Stomach (tissue), 9 donors: ENCODE measurements around the gene NCAPH2. TPM values are rescaled to one million over a fixed set of nuclear protein-coding genes. Genes with fewer than 3 reads are reported as not detected.

ENCODE experiments used
- DNase-seq, 2 donors: peaks; one replicate each; pipeline versions ENCODE4 v3.0.0 to v3.0.0-alpha.2; 2013 to 2019
- H3K27ac ChIP-seq, 5 donors: fragments of 200-600 bp in 4 of 5; sonication (generic) in 4 of 5; one replicate each; pipeline ENCODE4 v1.5.1; 2013 to 2019; ENCODE audit warnings: mild to moderate bottlenecking in 1 of 5, moderate library complexity in 1 of 5
- H3K27me3 ChIP-seq, 3 donors: fragments of 200-600 bp; sonication (generic); one replicate each; pipeline ENCODE4 v1.5.1; 2017 to 2019; ENCODE audit warnings: mixed run types in 1 of 3
- H3K36me3 ChIP-seq, 4 donors: fragments of 200-600 bp; sonication (generic); 1 replicate in 3 of 4; 2 replicates in 1 of 4; pipeline ENCODE4 v1.5.1; 2016 to 2019
- H3K4me1 ChIP-seq, 4 donors: fragments of 200-600 bp; sonication (generic); one replicate each; pipeline ENCODE4 v1.5.1; 2016 to 2019
- H3K4me3 ChIP-seq, 4 donors: fragments of 200-600 bp; sonication (generic) in 3 of 4; one replicate each; pipeline ENCODE4 v1.5.1; 2016 to 2019; ENCODE audit warnings: mild to moderate bottlenecking in 1 of 4
- H3K9me3 ChIP-seq, 4 donors: fragments of 200-600 bp; sonication (generic); one replicate each; pipeline ENCODE4 v1.5.1; 2016 to 2019
- EP300 ChIP-seq: sonication (generic); formaldehyde crosslinking; IDR thresholded peaks from one replicate; pipeline ENCODE4 v1.6.1; 2017; ENCODE audit warnings: antibody characterized with exemption
- POLR2A ChIP-seq, 4 donors: fragments of 450-650 bp; IDR thresholded peaks; one replicate each; pipeline ENCODE4 v1.6.1; 2016; ENCODE audit warnings: antibody characterized with exemption in 4 of 4, control low read depth in 2 of 4, mild to moderate bottlenecking in 1 of 4, moderate library complexity in 1 of 4
- POLR2AphosphoS5 ChIP-seq, 3 donors: sonication (generic); formaldehyde crosslinking; IDR thresholded peaks; one replicate each; pipeline ENCODE4 v1.6.1; 2016; ENCODE audit warnings: antibody characterized with exemption in 3 of 3
- WGBS, 5 donors: extraction: QIAGEN DNeasy Blood & Tissue Kit in 3 of 5; methylation state at CpG; one replicate each; pipeline versions ENCODE4 v1.1.5 to v1.1.7; 2013 to 2018; 5-methylcytosine and 5-hydroxymethylcytosine counted together
- intact Hi-C: fragments of 100-400 bp; cut with DNase I; formaldehyde crosslinking; loops from one replicate; pipeline ENCODE4 v1.15.1; 2023; ENCODE audit warnings: low total_unique reads
- polyA plus RNA-seq, 3 donors: library from polyadenylated mRNA; stranded (reverse); fragments of 200-250 nt; gene quantifications; one replicate each; pipeline ENCODE4 v1.2.3, GENCODE V29; 2013
- total RNA-seq, 5 donors: library from RNA; depleted of rRNA; stranded (reverse); fragments of >200 nt; gene quantifications; one replicate each; pipeline versions ENCODE4 v1.1.0 to v1.2.3, GENCODE V29; 2014 to 2016
- TF ChIP-seq, protein P1 (sequence below), 7 experiments: fragments of 450-650 bp in 4 of 7; fragments of 200-600 bp in 3 of 7; sonication (generic) in 3 of 7; IDR thresholded peaks; one replicate each; pipeline ENCODE4 v1.5.1; 2016 to 2019; ENCODE audit warnings: antibody characterized with exemption in 7 of 7, control low read depth in 2 of 7, mild to moderate bottlenecking in 1 of 7
- donor health status: healthy with polysubstance abuse.
- donor health status: Bipolar disorder and iron deficiency.
- donor health status: healthy.

NCAPH2 gene
- total and polyA plus RNA-seq, 8 donors, result 12.9 to 47.9 (median 30.4) TPM

DNA sequence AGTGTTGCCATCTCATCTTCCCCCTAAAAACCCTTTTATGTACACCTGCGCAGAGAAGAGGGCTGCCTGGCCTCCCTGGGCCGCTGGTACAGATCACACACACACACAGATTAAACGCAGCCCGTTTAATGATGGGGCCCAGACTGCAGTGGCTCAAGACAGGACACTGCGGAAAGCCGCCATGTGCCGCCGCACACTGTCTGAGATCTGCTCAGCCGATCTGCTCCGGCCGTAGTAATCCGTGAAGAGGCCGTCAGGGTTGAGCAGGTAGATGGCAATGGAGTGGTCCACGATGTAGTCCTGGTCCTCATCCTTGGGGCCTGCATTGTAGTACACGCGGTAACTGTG lies 15.4 kb downstream of the NCAPH2 start:
- no peaks in the 10 kb centered on the region for H3K27me3 ChIP-seq
- H3K4me3 ChIP-seq, result no peak overlapping the region
- H3K36me3 ChIP-seq, result peaks cover 40 to 59% (median 57%) of the 10 kb centered on the region in 4 donors
- peaks cover 29 to 47% (median 45%) of the 10 kb centered on the region in 4 donors for H3K4me1 ChIP-seq
- no peak overlapping the region for H3K27ac ChIP-seq
- no peaks in the 10 kb centered on the region for H3K9me3 ChIP-seq
- TF ChIP-seq, protein P1, sequence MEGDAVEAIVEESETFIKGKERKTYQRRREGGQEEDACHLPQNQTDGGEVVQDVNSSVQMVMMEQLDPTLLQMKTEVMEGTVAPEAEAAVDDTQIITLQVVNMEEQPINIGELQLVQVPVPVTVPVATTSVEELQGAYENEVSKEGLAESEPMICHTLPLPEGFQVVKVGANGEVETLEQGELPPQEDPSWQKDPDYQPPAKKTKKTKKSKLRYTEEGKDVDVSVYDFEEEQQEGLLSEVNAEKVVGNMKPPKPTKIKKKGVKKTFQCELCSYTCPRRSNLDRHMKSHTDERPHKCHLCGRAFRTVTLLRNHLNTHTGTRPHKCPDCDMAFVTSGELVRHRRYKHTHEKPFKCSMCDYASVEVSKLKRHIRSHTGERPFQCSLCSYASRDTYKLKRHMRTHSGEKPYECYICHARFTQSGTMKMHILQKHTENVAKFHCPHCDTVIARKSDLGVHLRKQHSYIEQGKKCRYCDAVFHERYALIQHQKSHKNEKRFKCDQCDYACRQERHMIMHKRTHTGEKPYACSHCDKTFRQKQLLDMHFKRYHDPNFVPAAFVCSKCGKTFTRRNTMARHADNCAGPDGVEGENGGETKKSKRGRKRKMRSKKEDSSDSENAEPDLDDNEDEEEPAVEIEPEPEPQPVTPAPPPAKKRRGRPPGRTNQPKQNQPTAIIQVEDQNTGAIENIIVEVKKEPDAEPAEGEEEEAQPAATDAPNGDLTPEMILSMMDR (IDR thresholded peaks at IDR 0.05), result no peak
- intact Hi-C loops, result no loop called here
- WGBS, 5 donors, result 87 to 92% (median 90%) methylated on average over 14 to 16 of the region's 16 CpGs
- DNase-seq, result no peak

GRCh38 chr22:50523806-50524675 lies 16.0 kb downstream of the NCAPH2 start:
- Histone ChIP-seq H3K27me3 (no peaks in the 10 kb centered on the region), H3K4me1 (peaks cover 30 to 53% (median 51%) of the 10 kb centered on the region in 4 donors), H3K27ac (peak overlapping the region in 4 of 5 donors; percentile 92 to 98 (median 94)), H3K9me3 (no peaks in the 10 kb centered on the region), H3K4me3 (peak overlapping the region; percentile 63 to 86 (median 80)), H3K36me3 (peaks cover 35 to 53% (median 51%) of the 10 kb centered on the region in 4 donors)
- TF ChIP-seq, protein P1 (IDR thresholded peaks at IDR 0.05), result no peak
- TF ChIP-seq POLR2A (IDR thresholded peaks at IDR 0.05) (no peak), EP300 (no peak), POLR2AphosphoS5 (IDR thresholded peaks at IDR 0.05) (no peak)
- intact Hi-C loops, result no loop called here
- peak in 1 of 2 donors; percentile 38 for DNase-seq
- 43 to 76% (median 73%) methylated on average over 6 to 25 of the region's 25 CpGs for WGBS, 5 donors

GRCh38 chr22:50524676-50525103 lies 16.7 kb downstream of the NCAPH2 start:
- intact Hi-C loops, result no loop called here
- H3K27ac ChIP-seq, result peak overlapping the region; percentile 92 to 98 (median 94)
- DNase-seq, result no peak
- WGBS, 5 donors, result 3 to 7% (median 4%) methylated on average over 16 to 19 of the region's 19 CpGs
- peaks cover 28 to 47% (median 45%) of the 10 kb centered on the region in 4 donors for H3K36me3 ChIP-seq
- H3K9me3 ChIP-seq, result no peaks in the 10 kb centered on the region
- peaks cover 36 to 60% (median 57%) of the 10 kb centered on the region in 4 donors for H3K4me1 ChIP-seq
- TF ChIP-seq EP300 (no peak), POLR2A (IDR thresholded peaks at IDR 0.05) (no peak), POLR2AphosphoS5 (IDR thresholded peaks at IDR 0.05) (no peak)
- TF ChIP-seq, protein P1 (IDR thresholded peaks at IDR 0.05), result no peak
- H3K4me3 ChIP-seq, result peak overlapping the region; percentile 63 to 86 (median 80)
- peaks cover 0 to 6% (median 0%) of the 10 kb centered on the region in 3 donors for H3K27me3 ChIP-seq

DNA sequence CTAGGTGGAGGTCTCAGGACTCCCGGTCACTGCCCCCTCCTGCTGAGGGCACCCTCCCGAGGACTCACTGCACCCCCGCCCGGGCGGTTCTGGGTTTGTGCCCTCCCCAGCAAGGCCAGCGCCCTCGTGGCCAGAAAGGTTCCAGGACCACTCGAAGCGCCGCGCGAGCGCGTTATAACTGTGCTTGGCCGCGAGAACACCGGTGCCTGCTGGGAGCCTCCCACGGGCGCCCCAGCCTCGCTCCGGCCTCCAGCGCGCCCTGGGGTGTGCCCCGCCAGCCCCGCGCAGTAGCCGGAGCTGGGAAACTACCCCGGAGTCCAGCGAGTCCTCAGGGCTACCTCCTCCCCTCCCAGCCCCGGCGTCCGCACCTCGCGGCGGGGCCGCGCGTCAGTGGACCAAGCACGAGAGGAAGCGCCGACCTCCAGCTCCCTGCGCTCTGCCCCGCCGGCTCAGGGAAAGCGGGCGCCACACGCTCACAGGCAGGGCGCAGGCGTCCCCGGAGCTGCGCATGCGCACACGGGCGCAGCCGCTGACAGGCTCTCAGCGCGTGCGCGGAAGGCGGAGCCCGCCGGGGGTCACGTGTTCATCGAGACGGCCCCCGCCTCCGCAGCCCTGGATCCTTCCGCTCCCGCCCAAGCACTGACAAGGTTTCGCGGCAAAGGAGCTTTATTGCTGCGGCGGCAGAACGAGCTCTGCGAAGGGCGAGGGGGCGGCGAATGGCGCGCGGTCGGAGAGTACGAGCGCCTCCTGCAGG lies 17.3 kb downstream of the NCAPH2 start, which contains the start of gene SCO2:
Gene SCO2, minus strand, starts transcription at position 495 of the 754 bp plus-strand sequence. CDS start 1,187 bp downstream, outside the sequence.
- DNase-seq, result peak; percentile 98 to 99
- H3K9me3 ChIP-seq, result no peaks in the 10 kb centered on the region
- peak in 1 of 4 donors; percentile 57 for TF ChIP-seq POLR2A (IDR thresholded peaks at IDR 0.05)
- TF ChIP-seq POLR2AphosphoS5 (IDR thresholded peaks at IDR 0.05), result peak in 2 of 3 donors; percentile 81 to 98
- TF ChIP-seq, protein P1 (IDR thresholded peaks at IDR 0.05), result peak in 2 of 7 experiments; percentile 11 to 27
- no peak for TF ChIP-seq EP300
- peaks cover 24 to 41% (median 40%) of the 10 kb centered on the region in 4 donors for H3K36me3 ChIP-seq
- WGBS, 5 donors, result 0 to 2% (median 1%) methylated on average over 13 to 84 of the region's 84 CpGs
- H3K4me3 ChIP-seq, result peak within 1 kb of the TSS; percentile 63 to 86 (median 80)
- intact Hi-C loops, result no loop called here
- peaks cover 41 to 63% (median 61%) of the 10 kb centered on the region in 4 donors for H3K4me1 ChIP-seq
- H3K27me3 ChIP-seq, result peaks cover 0 to 12% (median 0%) of the 10 kb centered on the region in 3 donors
- peak within 1 kb of the TSS; percentile 92 to 98 (median 94) for H3K27ac ChIP-seq
